ENCODE results near the gene HDAC4. TPM values are rescaled to one million over a fixed set of nuclear protein-coding genes. Genes with fewer than 3 reads are reported as not detected.

The HDAC4 gene
- total RNA-seq, 2 experiments from 2014 or later: 25.2 to 65.1 TPM

DNA sequence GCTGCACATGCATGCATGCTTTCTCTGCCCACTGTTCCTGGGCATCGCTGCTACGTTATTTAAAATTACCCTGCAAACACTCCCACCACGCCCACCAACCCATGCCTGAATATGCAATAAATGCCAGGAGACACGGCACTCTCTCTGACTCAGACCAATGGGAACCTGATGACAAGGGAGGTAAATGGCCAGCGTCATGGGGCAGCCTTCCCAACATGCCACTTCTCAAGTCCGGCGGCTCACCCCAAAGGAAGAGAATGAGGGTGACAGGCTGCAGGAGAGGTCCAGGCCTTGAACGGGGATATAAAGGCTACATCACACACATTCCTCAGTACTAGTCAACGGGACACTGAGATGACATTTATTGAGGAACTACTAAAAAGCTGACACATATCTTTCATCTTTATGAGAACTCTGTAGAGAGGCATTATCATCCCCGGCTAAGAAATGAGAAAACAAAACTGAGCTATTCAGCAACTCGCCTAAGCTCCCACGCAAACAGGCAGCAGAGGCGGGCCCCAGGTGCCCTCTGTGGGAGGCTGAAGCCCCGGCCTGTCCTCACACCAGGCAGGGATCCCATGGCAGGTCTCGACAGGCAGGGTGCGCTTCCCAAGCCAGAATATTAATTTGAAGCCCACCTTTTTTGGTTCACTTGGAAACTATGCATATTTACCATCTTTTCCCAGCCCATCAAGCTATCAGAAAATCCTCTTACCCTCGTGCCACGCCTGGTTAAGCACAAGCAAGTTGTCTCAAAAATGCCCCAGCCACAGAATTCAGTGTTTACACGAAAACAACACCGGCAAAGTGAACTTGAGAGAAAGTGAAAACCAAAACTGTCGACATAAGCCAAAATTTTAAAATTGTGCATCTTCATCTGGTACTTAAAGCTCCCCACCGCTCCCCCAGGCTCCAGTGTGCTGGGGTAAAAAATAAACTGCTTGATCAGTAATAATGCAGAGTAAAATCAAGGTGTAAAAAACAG is 166.3 kb downstream of the HDAC4 start:
- Mint-ChIP-seq H3K27me3 (no peaks in the 10 kb centered on the region), H3K9me3 (ENCODE audit: low read depth) (no peaks in the 10 kb centered on the region), H3K4me1 (peaks cover 28% of the 10 kb centered on the region), H3K27ac (no peak overlapping the region), H3K36me3 (peaks cover 10% of the 10 kb centered on the region), H3K4me3 (no peak overlapping the region)
- ATAC-seq (no peak), DNase-seq (peak; percentile 26)
- CTCF ChIA-PET: no interaction called here

DNA sequence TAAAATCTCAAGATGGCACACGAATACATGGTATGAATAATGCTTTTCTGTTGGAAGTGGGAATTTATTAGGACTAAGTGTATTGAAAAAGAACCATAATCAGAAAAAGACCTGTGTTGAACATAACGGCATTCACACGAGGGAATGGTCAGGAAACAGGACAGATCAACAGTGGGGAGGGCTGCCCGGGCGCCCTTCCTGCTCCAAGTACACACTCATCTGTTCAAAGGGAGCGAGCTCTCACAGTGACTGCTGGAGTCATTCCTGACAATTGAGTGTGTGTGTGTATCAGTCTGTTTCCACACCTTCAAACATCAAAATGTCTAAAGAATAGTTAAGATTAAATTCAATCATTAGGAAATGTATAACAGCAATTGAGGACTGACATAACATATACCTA is 167.2 kb downstream of the HDAC4 start:
- Mint-ChIP-seq H3K4me3 (no peak overlapping the region), H3K27ac (no peak overlapping the region), H3K9me3 (ENCODE audit: low read depth) (no peaks in the 10 kb centered on the region), H3K36me3 (peaks cover 10% of the 10 kb centered on the region), H3K4me1 (peaks cover 29% of the 10 kb centered on the region), H3K27me3 (no peaks in the 10 kb centered on the region)
- no peak for ATAC-seq
- CTCF ChIA-PET: interaction anchor here (0.8 to 1.0 kb wide), 2 partner anchors 31 to 34 kb away, joined by 3 read pairs; no protein-coding TSS in a partner anchor
- DNase-seq: no peak

DNA sequence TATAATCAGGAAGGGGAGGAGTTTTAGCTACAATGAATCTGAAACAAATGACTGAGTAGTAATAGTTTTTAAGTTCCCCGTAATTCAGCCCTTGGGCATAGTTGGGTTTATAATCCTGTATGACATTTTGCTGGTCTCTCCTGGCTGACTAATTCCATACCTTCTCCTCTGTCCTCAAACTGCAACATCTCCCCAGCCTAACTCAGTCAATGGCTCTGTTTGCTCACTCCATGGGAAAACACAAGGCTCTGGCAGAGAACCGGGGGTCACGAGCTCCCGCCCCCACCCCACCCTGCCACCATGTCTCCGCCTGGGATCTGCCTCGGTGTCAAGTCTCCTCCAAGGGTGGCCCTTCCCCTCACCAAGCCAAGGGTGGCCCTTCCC is 168.6 kb downstream of the HDAC4 start:
- H3K9me3 Mint-ChIP-seq (ENCODE audit: low read depth): no peaks in the 10 kb centered on the region
- H3K4me1 Mint-ChIP-seq: peaks cover 31% of the 10 kb centered on the region
- H3K27ac Mint-ChIP-seq: peak overlapping the region; percentile 67
- CTCF ChIA-PET: no interaction called here
- no peak overlapping the region for H3K4me3 Mint-ChIP-seq
- peaks cover 10% of the 10 kb centered on the region for H3K36me3 Mint-ChIP-seq
- ATAC-seq (no peak), DNase-seq (peak; percentile 16)
- H3K27me3 Mint-ChIP-seq: no peaks in the 10 kb centered on the region

DNA sequence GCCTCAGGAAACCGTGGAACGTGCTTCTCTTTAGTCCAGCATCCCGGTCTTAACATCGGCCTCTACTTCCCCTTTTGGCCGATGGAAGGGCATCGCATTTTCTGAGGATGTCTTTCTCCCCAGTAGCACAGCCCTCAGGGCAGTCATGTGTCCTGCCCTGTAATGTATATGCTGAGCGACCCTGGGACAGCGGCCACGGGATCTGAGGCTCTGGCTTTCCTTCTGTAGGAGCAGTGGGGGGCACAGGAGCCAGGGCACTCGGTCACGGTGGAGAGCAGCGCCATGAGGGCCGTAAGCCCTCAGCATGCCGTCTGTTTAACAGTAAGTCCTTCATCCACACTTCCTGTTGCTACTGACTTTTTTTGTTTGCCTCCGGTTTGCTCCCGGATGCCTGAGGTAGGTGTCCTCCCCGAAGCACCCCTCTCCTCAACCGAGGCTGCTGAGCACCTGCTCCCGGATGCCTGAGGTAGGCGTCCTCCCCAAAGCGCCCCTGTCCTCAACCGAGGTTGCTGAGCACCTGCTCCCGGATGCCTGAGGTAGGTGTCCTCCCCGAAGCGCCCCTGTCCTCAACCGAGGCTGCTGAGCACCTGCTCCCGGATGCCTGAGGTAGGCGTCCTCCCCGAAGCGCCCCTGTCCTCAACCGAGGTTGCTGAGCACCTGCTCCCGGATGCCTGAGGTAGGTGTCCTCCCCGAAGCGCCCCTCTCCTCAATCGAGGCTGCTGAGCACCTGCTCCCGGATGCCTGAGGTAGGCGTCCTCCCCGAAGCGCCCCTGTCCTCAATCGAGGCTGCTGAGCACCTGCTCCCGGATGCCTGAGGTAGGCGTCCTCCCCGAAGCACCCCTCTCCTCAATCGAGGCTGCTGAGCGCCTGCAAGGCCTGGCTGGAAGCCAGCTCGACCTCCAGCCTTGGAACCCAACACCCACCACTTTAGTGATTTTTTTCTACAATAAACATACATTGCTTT is 169.3 kb downstream of the HDAC4 start:
- Mint-ChIP-seq H3K4me3 (no peak overlapping the region), H3K4me1 (peaks cover 33% of the 10 kb centered on the region)

DNA sequence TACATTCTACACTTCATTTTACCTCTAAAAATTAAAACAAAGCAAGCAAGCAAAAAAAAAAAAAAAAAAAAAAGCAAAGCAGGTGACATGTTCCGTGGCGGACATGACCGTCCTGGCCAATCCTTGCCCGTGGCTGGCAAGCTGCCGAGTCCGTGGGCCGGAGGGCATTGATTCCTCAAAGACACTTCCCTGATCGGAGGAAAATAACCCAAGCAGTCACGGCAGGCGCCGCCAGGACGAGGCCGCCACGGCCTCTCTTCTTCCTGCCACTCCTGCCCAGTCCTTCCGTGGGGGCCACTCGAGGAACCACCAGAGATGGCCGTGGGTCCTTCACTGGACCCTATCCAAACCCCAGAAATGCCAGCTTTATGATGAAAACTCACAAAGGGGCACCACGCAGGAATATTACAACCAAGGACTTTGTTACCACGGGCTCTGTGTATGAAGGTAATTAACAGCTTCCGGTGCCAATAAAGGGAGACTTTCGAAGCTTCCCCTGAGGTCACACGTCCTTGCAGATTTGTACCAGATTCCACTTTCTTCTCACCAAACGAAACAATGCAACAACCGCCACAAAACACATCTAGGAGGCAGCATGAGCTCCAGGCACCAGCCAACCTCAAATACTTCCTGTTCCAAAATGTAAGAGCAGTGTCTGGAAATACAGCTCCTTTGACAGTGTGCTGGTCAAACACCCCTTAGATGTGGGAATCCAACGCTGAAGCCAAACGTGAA is 170.3 kb downstream of the HDAC4 start:
- ATAC-seq (peak; percentile 53), DNase-seq (peak; percentile 43)
- Mint-ChIP-seq H3K27ac (peak overlapping the region; percentile 6), H3K4me1 (peaks cover 35% of the 10 kb centered on the region), H3K27me3 (no peaks in the 10 kb centered on the region), H3K36me3 (peaks cover 8% of the 10 kb centered on the region), H3K4me3 (no peak overlapping the region), H3K9me3 (ENCODE audit: low read depth) (no peaks in the 10 kb centered on the region)
- CTCF ChIA-PET: interaction anchor here (0.9 to 1.0 kb wide), 2 partner anchors 13 to 36 kb away, joined by 3 read pairs; no protein-coding TSS in a partner anchor

More for the DNA sequence above, 169.3 kb downstream of the HDAC4 start:
- Mint-ChIP-seq H3K27ac (peak overlapping the region; percentile 32), H3K36me3 (peaks cover 10% of the 10 kb centered on the region), H3K27me3 (no peaks in the 10 kb centered on the region), H3K9me3 (ENCODE audit: low read depth) (no peaks in the 10 kb centered on the region)
- CTCF ChIA-PET: interaction anchor here (0.9 to 1.0 kb wide), 2 partner anchors 14 to 35 kb away, joined by 3 read pairs; no protein-coding TSS in a partner anchor
- ATAC-seq (peak; percentile 60), DNase-seq (peak; percentile 42)

DNA sequence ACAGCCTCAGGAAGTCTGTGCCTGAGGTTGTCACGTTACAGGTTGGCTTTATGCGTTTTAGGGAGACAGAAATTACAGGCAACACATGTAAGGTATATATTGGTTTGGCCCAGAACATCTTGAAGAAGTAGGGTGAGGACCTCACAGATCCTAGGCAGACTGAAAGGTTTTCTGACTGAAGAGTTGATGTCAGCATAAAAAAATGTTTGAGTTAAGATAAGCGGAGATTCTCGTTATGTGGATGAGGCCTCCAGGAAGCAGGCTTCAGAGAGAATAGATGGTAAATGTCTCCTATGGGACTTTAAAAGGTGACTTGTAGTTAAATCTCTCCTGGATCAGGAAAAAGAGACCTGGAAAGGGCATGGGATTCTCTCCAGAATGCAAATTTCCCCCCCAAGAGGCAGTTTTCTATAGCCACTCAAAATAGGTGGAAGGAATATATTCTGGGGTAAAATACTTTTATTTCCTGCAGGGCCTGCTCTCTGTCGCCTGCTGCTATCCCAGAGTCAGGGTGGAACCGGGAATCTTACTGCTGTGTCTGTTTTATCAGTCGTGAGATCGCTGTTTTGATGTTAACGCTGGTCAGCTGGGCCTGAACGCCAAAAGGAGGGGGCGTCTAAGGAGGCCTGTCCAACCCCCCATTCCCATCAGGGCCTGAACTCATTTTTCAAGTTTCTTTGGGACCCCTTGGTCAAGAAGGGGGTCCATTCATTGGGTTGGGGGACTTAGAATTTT is 171.1 kb downstream of the HDAC4 start:
- Mint-ChIP-seq H3K4me3 (no peak overlapping the region), H3K36me3 (peaks cover 8% of the 10 kb centered on the region), H3K9me3 (ENCODE audit: low read depth) (no peaks in the 10 kb centered on the region), H3K27me3 (no peaks in the 10 kb centered on the region), H3K4me1 (peaks cover 35% of the 10 kb centered on the region), H3K27ac (no peak overlapping the region)
- ATAC-seq (no peak), DNase-seq (peak; percentile 11)
- CTCF ChIA-PET: no interaction called here

DNA sequence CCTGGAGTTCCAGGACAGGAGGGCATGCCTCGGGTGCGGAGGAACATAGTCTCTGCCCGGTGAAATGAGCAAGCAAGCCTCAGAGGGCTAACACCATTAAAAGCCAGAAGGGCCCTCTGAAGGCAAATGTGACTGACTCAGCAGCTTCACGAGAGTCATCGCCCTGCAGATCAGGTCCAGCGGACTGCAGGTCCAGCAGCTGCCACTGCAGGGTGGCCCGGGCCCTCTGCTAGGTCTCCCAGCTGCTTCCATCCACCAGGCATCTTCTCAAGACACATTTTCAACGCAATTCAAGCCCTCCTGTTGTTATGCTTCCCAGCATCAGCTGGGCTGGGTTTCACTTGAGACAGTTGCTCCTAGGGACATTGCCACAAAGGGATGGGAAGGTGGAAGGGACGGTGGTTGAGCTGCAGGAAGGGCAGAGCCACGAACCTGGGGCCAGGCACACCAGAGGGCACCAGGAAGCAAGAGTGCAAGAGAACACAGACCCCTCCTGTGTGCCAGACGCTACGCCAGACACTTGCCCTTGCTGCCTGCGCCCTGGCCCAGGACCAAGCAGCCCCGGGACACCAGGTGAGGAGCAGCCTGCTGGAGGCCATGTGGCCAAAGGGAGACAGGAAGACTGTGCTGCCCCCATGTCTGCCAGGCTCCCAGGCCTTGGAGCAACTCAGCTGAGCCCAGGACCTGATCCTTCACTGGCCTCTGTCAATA is 173.0 kb downstream of the HDAC4 start:
- H3K27ac Mint-ChIP-seq: no peak overlapping the region
- H3K27me3 Mint-ChIP-seq: no peaks in the 10 kb centered on the region
- CTCF ChIA-PET: no interaction called here
- peaks cover 39% of the 10 kb centered on the region for H3K4me1 Mint-ChIP-seq
- ATAC-seq (no peak), DNase-seq (no peak)
- no peaks in the 10 kb centered on the region for H3K36me3 Mint-ChIP-seq
- H3K4me3 Mint-ChIP-seq: no peak overlapping the region
- no peaks in the 10 kb centered on the region for H3K9me3 Mint-ChIP-seq (ENCODE audit: low read depth)

DNA sequence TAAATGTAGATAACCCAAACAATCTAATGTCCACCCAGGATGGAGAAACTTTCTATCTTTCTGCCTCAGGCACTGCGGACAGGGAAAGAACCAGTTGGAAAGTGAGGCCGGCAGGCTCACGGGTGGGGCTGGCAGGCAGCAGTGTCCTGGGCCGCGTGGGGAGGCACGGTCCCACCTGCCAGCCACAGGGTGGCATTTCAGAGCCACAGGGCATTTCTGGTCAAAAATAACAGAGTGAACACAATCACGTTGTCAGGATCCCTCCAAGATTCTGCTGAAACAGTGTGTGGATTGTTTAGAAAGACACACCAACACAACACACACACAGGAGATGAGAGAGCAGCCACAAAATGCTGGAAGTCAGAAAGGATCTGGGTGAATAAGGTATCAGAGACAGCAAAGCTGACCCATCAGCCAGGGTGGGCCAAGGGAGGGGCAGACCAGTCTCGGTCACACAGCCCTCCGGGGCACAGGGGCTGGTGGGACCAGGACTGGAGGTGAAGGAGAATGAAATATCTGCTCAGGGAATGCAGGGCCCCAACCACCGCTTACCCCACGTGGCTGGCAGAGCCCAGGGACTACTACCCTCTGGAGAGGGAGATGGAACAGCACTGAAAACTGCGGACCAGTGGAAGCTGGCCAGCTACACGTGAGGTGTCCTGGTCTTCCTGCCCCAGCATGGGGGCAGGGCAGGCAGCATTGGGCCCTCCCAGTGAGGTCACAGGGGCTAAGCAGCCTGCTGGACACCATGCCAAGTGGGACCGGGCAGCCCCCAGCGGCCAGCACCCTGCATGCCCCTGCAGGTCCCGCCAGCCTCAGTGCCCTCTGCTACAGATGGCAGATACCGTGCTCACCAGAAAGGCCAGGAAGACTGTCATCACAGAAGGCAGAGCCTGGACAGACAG is 173.9 kb downstream of the HDAC4 start:
- no peak overlapping the region for H3K4me3 Mint-ChIP-seq
- no peaks in the 10 kb centered on the region for H3K27me3 Mint-ChIP-seq
- H3K9me3 Mint-ChIP-seq (ENCODE audit: low read depth): no peaks in the 10 kb centered on the region
- peak overlapping the region; percentile 52 for H3K27ac Mint-ChIP-seq
- no peak for ATAC-seq
- no peaks in the 10 kb centered on the region for H3K36me3 Mint-ChIP-seq
- peaks cover 43% of the 10 kb centered on the region for H3K4me1 Mint-ChIP-seq
- CTCF ChIA-PET: interaction anchor here (1.2 kb wide), 1 partner anchor 10 kb away, joined by 4 read pairs; no protein-coding TSS in a partner anchor
- no peak for DNase-seq

DNA sequence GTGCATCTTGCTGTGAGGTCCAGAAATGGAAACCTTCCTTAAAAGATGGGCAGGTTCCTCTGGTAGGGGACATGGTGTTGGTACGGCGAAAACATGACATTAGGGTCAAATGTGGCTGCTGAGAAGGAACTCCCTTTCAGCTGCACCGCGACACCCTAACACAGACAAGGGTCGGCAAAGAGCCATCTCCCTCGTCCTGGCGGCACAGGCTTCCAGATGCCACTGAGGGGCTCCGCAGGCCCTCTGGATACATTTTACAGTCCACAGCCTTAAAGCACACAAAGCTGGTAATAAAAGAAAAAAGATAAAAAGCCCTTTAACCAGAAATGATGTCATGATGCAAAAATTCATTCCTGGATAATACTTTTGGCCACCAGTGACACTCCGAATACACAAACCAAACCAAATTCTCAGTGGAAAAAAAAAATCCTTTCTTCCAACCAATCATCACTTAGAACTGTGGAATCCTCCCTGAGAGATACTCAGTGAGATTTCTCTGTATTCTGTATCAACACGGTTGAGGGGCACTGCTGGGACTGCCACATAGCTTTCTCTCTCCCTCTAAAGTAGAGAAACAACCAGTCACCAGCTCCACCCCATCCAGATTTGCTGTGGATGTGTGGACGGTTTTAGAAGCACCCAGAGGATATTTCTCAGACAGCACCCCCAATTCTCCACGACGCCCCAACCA is 174.8 kb downstream of the HDAC4 start:
- Mint-ChIP-seq H3K9me3 (ENCODE audit: low read depth) (no peaks in the 10 kb centered on the region), H3K27me3 (no peaks in the 10 kb centered on the region), H3K36me3 (no peaks in the 10 kb centered on the region), H3K27ac (no peak overlapping the region), H3K4me3 (no peak overlapping the region), H3K4me1 (peaks cover 43% of the 10 kb centered on the region)
- DNase-seq: no peak
- ATAC-seq: no peak
- CTCF ChIA-PET: interaction anchor here (1.2 kb wide), 1 partner anchor 10 kb away, joined by 4 read pairs; no protein-coding TSS in a partner anchor

DNA sequence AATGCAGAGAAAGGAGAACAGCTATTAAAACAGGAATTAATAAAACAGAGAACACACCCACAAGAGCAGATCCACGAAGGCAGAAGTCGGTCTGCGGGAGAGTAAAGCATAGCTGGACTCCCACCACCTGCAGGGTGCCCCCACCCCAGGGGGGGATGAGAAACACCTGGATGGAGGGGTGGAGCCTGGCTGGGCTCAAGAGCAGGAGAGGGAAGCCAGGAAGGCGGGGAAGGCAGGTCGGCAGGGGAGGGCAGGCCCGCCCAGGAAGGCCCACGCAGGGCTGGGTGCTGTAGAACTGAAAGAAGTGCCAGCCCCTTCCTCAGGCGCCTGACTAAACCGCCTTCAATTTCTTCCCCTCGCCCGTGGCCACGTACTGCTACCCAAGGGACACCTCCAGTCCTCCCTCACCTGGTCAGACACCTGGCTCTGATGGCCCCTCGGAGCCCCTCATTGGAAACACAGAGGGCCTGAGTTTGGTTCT is 175.4 kb downstream of the HDAC4 start:
- peaks cover 39% of the 10 kb centered on the region for H3K4me1 Mint-ChIP-seq
- H3K9me3 Mint-ChIP-seq (ENCODE audit: low read depth): no peaks in the 10 kb centered on the region
- H3K36me3 Mint-ChIP-seq: no peaks in the 10 kb centered on the region
- no peaks in the 10 kb centered on the region for H3K27me3 Mint-ChIP-seq
- no peak for ATAC-seq
- no peak overlapping the region for H3K4me3 Mint-ChIP-seq
- H3K27ac Mint-ChIP-seq: no peak overlapping the region
- DNase-seq: no peak
- CTCF ChIA-PET: no interaction called here

Data from activated CD8-positive, alpha-beta memory T cell treated with anti-CD3 and anti-CD28 coated beads, Interleukin-2, amount 10 ng/mL, durations not matched to agents 7 days and 5 days (primary cell).